ENCODE results near the gene ZNF587. TPM values are rescaled to one million over a fixed set of nuclear protein-coding genes. Genes with fewer than 3 reads are reported as not detected.
"Not testable (repeated sequence)": the region's sequence is repeated elsewhere in the genome, so short reads cannot be mapped to it uniquely, and the experiment has no call there.

ZNF587 gene
- total RNA-seq, 1 experiment from 2014 or later, result 16.3 TPM

DNA sequence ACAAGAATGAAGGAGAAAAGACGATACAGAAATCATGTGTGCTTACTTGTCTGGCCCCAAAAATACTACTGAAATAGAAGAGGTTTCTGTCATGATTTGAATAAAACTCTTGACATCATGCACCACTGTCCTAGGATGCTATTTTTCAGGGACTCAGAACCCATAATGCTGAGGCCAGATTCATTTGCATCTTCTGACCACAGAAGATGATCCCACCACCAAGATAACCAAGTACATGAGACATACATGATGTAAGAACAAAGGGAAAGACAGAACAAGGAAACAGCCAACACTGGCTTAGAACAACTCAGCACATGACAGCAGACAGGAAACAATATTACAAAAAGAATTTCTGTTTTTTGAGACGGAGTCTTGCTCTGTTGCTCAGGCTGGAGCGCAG is 37.4 kb upstream of the ZNF587 start:
- no peaks in the 10 kb centered on the region for H3K9me2 ChIP-seq (replicated peaks; ENCODE audit: low read length)
- ChIA-PET CTCF (no interaction called here), POLR2A (ENCODE audit: unreplicated experiment) (interaction anchor here (0.6 kb wide), 1 partner anchor 87 kb away, joined by 4 read pairs; no protein-coding TSS in a partner anchor)
- H3K9me3 ChIP-seq (ENCODE audit: low read length), result no peaks in the 10 kb centered on the region
- intact Hi-C loops (cut with micrococcal nuclease), result loop anchor here (10.0 kb wide), 2 partner anchors 177 to 343 kb away; partner anchors contain the start of genes ZNF211 and ZNF329
- peaks cover 10% of the 10 kb centered on the region for H3K4me1 ChIP-seq (ENCODE audit: insufficient read depth, low read length)
- ATAC-seq (no peak), DNase-seq (no peak)
- H3K9ac ChIP-seq (ENCODE audit: low read length), result no peak overlapping the region
- no peak for TF ChIP-seq EZH2 (IDR thresholded peaks at IDR 0.05; ENCODE audit: low read length, unreplicated experiment)
- TF ChIP-seq, protein P1, sequence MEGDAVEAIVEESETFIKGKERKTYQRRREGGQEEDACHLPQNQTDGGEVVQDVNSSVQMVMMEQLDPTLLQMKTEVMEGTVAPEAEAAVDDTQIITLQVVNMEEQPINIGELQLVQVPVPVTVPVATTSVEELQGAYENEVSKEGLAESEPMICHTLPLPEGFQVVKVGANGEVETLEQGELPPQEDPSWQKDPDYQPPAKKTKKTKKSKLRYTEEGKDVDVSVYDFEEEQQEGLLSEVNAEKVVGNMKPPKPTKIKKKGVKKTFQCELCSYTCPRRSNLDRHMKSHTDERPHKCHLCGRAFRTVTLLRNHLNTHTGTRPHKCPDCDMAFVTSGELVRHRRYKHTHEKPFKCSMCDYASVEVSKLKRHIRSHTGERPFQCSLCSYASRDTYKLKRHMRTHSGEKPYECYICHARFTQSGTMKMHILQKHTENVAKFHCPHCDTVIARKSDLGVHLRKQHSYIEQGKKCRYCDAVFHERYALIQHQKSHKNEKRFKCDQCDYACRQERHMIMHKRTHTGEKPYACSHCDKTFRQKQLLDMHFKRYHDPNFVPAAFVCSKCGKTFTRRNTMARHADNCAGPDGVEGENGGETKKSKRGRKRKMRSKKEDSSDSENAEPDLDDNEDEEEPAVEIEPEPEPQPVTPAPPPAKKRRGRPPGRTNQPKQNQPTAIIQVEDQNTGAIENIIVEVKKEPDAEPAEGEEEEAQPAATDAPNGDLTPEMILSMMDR (conservative IDR thresholded peaks at IDR 0.05; ENCODE audit: low read depth, low read length), result no peak
- TF ChIP-seq EZH2phosphoT487 (IDR thresholded peaks at IDR 0.05; ENCODE audit: borderline replicate concordance, low read length), result no peak
- peaks cover 31% of the 10 kb centered on the region for H3K79me2 ChIP-seq (ENCODE audit: low read length)
- H4K20me1 ChIP-seq (ENCODE audit: low read length), result no peaks in the 10 kb centered on the region
- H3K4me3 ChIP-seq (ENCODE audit: low read length), result no peak overlapping the region
- no peaks in the 10 kb centered on the region for H3F3A ChIP-seq (ENCODE audit: low read length, unreplicated experiment)
- peaks cover 20% of the 10 kb centered on the region for H3K36me3 ChIP-seq (ENCODE audit: low read depth, low read length)
- no peak overlapping the region for H3K27ac ChIP-seq (ENCODE audit: low read length)
- H3K4me2 ChIP-seq (ENCODE audit: low read length), result no peak overlapping the region
- BruUV-seq (replicated peaks), result no TSS peak
- no peak overlapping the region for H2AFZ ChIP-seq (ENCODE audit: low read length)
- no peaks in the 10 kb centered on the region for H3K27me3 ChIP-seq (ENCODE audit: low read length)

- H3K27me3 ChIP-seq (ENCODE audit: low read length); H3K9me3 ChIP-seq (ENCODE audit: low read length); H4K20me1 ChIP-seq (ENCODE audit: low read length); DNase-seq; ATAC-seq; H3K4me1 ChIP-seq (ENCODE audit: insufficient read depth, low read length); H3K9me2 ChIP-seq (replicated peaks; ENCODE audit: low read length); BruUV-seq (replicated peaks); H3F3A ChIP-seq (ENCODE audit: low read length, unreplicated experiment); CTCF ChIA-PET; H2AFZ ChIP-seq (ENCODE audit: low read length): not testable (repeated sequence)
- POLR2A ChIA-PET (ENCODE audit: unreplicated experiment), result interaction anchor here (0.6 kb wide), 1 partner anchor 88 kb away, joined by 4 read pairs; no protein-coding TSS in a partner anchor
- Histone ChIP-seq H3K36me3 (ENCODE audit: low read depth, low read length) (peaks cover 19% of the 10 kb centered on the region), H3K27ac (ENCODE audit: low read length) (0 out of 2 replicates have a peak overlapping the region, but pooled peaks have one; percentile 22), H3K4me3 (ENCODE audit: low read length) (peak overlapping the region; percentile 80), H3K79me2 (ENCODE audit: low read length) (peaks cover 31% of the 10 kb centered on the region), H3K9ac (ENCODE audit: low read length) (peak overlapping the region; percentile 79), H3K4me2 (ENCODE audit: low read length) (peak overlapping the region; percentile 98)
- intact Hi-C loops (cut with micrococcal nuclease), result loop anchor here (10.0 kb wide), 2 partner anchors 178 to 342 kb away; partner anchors contain the start of genes ZNF211 and ZNF329
These were observed 36.5 kb upstream of the ZNF587 start for GRCh38 chr19:57812975-57813820.

- H3K9me2 ChIP-seq (replicated peaks; ENCODE audit: low read length), result no peaks in the 10 kb centered on the region
- no peaks in the 10 kb centered on the region for H3K27me3 ChIP-seq (ENCODE audit: low read length)
- H3K4me1 ChIP-seq (ENCODE audit: insufficient read depth, low read length), result peaks cover 10% of the 10 kb centered on the region
- H3K9ac ChIP-seq (ENCODE audit: low read length), result peak overlapping the region; percentile 79
- DNase-seq (peak; percentile 58), ATAC-seq (peak; percentile 44)
- no peak for TF ChIP-seq EZH2phosphoT487 (IDR thresholded peaks at IDR 0.05; ENCODE audit: borderline replicate concordance, low read length)
- no peak for TF ChIP-seq EZH2 (IDR thresholded peaks at IDR 0.05; ENCODE audit: low read length, unreplicated experiment)
- TF ChIP-seq, protein P1 (conservative IDR thresholded peaks at IDR 0.05; ENCODE audit: low read depth, low read length), result no peak
- peaks cover 31% of the 10 kb centered on the region for H3K79me2 ChIP-seq (ENCODE audit: low read length)
- POLR2A ChIA-PET (ENCODE audit: unreplicated experiment), result no interaction called here
- H3K9me3 ChIP-seq (ENCODE audit: low read length), result no peaks in the 10 kb centered on the region
- H3K4me3 ChIP-seq (ENCODE audit: low read length), result peak overlapping the region; percentile 80
- peaks cover 15% of the 10 kb centered on the region; the same call in 1 of the 2 replicates for H3K36me3 ChIP-seq (ENCODE audit: low read depth, low read length)
- no TSS peak for BruUV-seq (replicated peaks)
- H3K27ac ChIP-seq (ENCODE audit: low read length), result peak overlapping the region; percentile 22
- H2AFZ ChIP-seq (ENCODE audit: low read length), result peak overlapping the region; percentile 67
- intact Hi-C loops (cut with micrococcal nuclease), result loop anchor here (2.0 to 10.0 kb wide), 3 partner anchors 67 to 341 kb away; partner anchors contain the start of genes ZNF211, ZNF329 and ZNF776
- no peaks in the 10 kb centered on the region for H4K20me1 ChIP-seq (ENCODE audit: low read length)
- H3F3A ChIP-seq (ENCODE audit: low read length, unreplicated experiment), result no peaks in the 10 kb centered on the region
- CTCF ChIA-PET, result no interaction called here
- H3K4me2 ChIP-seq (ENCODE audit: low read length), result peak overlapping the region; percentile 98
These were observed 35.6 kb upstream of the ZNF587 start for GRCh38 chr19:57813919-57814504.
